BE2C (cell line): ENCODE measurements around the gene LRRC8C.

Experiments
- DNase-seq: peaks from one replicate; pipeline ENCODE4 v3.0.0-alpha.2; 2020
- H3K27me3 ChIP-seq: fragments of 250-450 bp; sonication (Bioruptor Pico); 2 replicates; pipeline ENCODE4 v1.5.1; 2020; ENCODE audit warnings: mild to moderate bottlenecking
- H3K36me3 ChIP-seq: fragments of 250-450 bp; sonication (Bioruptor Pico); 2 replicates; pipeline ENCODE4 v1.5.1; 2020; ENCODE audit warnings: mild to moderate bottlenecking
- H3K4me1 ChIP-seq: fragments of 250-450 bp; sonication (Bioruptor Pico); 2 replicates; pipeline ENCODE4 v1.5.1; 2020
- H3K4me3 ChIP-seq: 2 replicates; pipeline ENCODE4 v1.5.1; 2011; ENCODE audit warnings: low read depth, low read length
- H3K9me3 ChIP-seq: fragments of 250-450 bp; sonication (Bioruptor Pico); 2 replicates; pipeline ENCODE4 v1.5.1; 2020
- CTCF ChIP-seq: IDR thresholded peaks from 2 replicates; pipeline ENCODE4 v1.5.1; 2012; ENCODE audit warnings: mild to moderate bottlenecking, low read depth, low read length

Gene LRRC8C

DNA sequence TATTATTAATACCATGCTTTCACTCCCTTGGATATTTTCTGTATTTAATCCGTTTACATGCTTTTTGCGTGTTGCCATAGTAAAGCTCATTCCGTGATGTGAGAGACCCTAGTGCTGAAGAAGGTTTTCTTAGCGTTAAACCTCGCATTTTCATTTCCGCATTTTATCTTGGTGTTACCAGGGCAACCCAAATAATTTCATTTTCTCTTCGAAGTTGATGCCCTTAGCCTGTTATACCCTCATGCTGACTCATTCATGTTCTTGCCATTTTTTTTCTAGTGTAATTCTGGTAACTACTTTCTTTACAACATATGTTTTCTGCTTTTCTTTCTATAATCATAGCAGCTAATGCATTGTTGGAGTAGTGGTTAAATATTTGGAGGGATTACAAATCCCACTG is 37.2 kb downstream of the LRRC8C start:
- Histone ChIP-seq H3K9me3 (no peaks in the 10 kb centered on the region), H3K36me3 (no peaks in the 10 kb centered on the region), H3K4me1 (no peaks in the 10 kb centered on the region), H3K27me3 (no peaks in the 10 kb centered on the region), H3K4me3 (no peak overlapping the region; the same call in 1 of the 2 replicates)
- no peak for TF ChIP-seq CTCF
- no peak for DNase-seq

DNA sequence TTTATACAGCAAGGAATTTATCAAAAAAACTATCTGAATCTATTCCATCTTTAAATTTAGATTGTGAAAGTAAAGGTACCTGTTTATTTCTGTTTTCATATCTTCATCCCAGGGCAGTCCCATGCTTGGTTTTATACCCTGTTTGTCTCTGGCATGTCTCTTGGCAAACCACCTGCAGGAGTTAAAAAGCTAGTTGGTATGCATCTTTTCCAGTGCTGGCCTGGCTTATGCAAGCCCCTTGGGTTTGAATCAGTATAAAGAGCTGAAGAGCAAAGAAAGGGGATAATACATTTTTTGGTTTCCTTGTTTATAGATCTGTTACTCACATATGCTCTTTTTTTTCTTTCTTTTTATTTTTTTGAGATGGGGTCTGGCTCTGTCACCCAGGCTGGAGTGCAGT is 37.8 kb downstream of the LRRC8C start:
- H3K27me3 ChIP-seq, result no peaks in the 10 kb centered on the region
- no peak for TF ChIP-seq CTCF
- no peaks in the 10 kb centered on the region for H3K9me3 ChIP-seq
- DNase-seq, result no peak
- H3K36me3 ChIP-seq, result no peaks in the 10 kb centered on the region
- no peak overlapping the region for H3K4me3 ChIP-seq
- no peaks in the 10 kb centered on the region for H3K4me1 ChIP-seq

- no peak overlapping the region for H3K4me3 ChIP-seq
- no peaks in the 10 kb centered on the region for H3K36me3 ChIP-seq
- TF ChIP-seq CTCF, result no peak
- H3K9me3 ChIP-seq, result no peaks in the 10 kb centered on the region
- no peak for DNase-seq
- H3K4me1 ChIP-seq, result no peaks in the 10 kb centered on the region
- no peaks in the 10 kb centered on the region for H3K27me3 ChIP-seq
These were observed 39.0 kb downstream of the LRRC8C start for GRCh38 chr1:89671775-89672488.

DNA sequence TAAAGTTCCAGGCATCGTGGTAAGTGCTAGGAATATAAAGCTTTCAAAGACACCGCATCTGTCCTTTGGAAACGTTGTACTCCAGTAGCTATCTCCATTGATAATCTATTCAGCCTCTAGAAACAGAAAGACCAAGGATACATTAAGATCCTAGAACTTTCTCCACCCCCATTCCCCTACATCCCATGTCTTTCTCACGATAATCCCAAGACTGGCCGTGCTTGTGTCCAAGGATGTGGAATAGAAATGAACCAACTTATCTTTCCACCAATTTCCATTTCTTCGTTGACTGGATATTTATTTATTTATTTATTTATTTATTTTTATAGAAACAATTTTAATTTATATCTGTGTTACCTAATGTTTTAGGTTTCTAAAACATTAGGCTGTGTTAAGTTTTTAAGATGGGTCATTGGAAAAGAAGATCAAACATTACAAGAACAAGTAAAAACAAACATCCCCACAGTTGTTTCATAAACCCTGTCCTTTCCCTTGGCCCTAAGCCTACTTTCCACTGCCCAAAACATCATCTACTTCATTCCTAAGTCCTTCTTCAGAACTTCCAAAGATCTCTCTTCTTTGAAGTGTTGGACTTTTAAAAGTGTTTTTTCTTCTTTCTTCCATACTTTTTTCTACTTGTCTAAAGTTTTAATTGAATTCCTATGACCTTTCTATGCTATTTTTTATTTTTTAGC is 39.7 kb downstream of the LRRC8C start:
- TF ChIP-seq CTCF, result no peak
- no peaks in the 10 kb centered on the region for H3K4me1 ChIP-seq
- no peaks in the 10 kb centered on the region for H3K27me3 ChIP-seq
- H3K4me3 ChIP-seq, result no peak overlapping the region
- no peaks in the 10 kb centered on the region for H3K36me3 ChIP-seq
- DNase-seq, result no peak
- no peaks in the 10 kb centered on the region for H3K9me3 ChIP-seq

DNA sequence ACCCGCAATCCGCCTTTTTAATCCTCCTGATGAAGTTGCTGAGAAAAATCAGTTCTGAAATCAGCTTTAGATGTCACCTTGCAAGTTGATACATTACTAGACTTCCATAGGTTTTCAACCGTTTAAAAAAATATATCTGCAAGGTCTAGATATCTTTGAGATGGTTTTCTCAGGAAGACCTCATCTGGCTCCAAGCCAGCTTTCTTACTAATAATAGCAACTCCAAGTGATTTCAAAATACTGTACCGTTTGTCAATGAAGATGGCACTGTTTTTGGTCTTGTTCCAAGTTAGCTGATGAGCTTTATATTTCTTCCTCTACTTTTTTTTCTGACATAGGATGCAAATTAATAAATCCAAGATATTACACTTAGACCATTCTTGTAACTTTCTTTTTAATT is 40.3 kb downstream of the LRRC8C start:
- Histone ChIP-seq H3K9me3 (no peaks in the 10 kb centered on the region), H3K36me3 (no peaks in the 10 kb centered on the region), H3K4me1 (no peaks in the 10 kb centered on the region), H3K4me3 (no peak overlapping the region), H3K27me3 (no peaks in the 10 kb centered on the region)
- TF ChIP-seq CTCF, result no peak
- no peak for DNase-seq

GRCh38 chr1:89675677-89676076 is 42.8 kb downstream of the LRRC8C start:
- no peak for DNase-seq
- TF ChIP-seq CTCF, result no peak
- H3K27me3 ChIP-seq, result no peaks in the 10 kb centered on the region
- no peak overlapping the region for H3K4me3 ChIP-seq
- no peaks in the 10 kb centered on the region for H3K36me3 ChIP-seq
- no peaks in the 10 kb centered on the region for H3K9me3 ChIP-seq
- no peaks in the 10 kb centered on the region for H3K4me1 ChIP-seq
